ENCODE results near the gene PIK3CB.

DNA sequence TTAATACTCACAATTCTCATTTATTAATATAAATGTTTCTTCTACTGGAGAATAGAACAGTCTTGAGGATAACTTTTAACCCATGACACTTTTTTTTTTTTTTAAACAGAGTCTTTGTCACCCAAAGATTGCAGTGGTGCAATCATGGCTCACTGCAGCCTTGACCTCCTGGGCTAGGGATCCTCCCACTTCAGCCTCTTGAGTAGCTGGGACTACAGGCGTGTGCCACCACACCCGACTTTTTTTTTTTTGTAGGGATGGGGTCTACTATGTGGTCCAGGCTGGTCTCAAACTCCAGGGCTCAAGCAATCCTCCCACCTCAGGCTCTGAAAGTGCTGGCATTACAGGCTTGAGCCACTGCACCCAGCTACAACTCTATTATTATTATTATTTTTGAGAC is 34.5 kb downstream of the PIK3CB start:
- TF ChIP-seq, protein P1, sequence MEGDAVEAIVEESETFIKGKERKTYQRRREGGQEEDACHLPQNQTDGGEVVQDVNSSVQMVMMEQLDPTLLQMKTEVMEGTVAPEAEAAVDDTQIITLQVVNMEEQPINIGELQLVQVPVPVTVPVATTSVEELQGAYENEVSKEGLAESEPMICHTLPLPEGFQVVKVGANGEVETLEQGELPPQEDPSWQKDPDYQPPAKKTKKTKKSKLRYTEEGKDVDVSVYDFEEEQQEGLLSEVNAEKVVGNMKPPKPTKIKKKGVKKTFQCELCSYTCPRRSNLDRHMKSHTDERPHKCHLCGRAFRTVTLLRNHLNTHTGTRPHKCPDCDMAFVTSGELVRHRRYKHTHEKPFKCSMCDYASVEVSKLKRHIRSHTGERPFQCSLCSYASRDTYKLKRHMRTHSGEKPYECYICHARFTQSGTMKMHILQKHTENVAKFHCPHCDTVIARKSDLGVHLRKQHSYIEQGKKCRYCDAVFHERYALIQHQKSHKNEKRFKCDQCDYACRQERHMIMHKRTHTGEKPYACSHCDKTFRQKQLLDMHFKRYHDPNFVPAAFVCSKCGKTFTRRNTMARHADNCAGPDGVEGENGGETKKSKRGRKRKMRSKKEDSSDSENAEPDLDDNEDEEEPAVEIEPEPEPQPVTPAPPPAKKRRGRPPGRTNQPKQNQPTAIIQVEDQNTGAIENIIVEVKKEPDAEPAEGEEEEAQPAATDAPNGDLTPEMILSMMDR (IDR thresholded peaks at IDR 0.05; ENCODE audit: poor library complexity): no peak
- TF ChIP-seq EZH2 (IDR thresholded peaks at IDR 0.05; ENCODE audit: borderline replicate concordance): no peak
- no peak for TF ChIP-seq EZH2phosphoT487 (IDR thresholded peaks at IDR 0.05; ENCODE audit: low read depth, severe bottlenecking, unreplicated experiment)

Measured in hepatocyte (in vitro differentiated cells).